HG03354 (cell line): Measurements from ENCODE around the gene RFX1.
A peak's percentile ranks its signal among the peaks of the same experiment; 100 is the strongest.

Experiments used
- ATAC-seq: cut with Tn5 transposase; IDR thresholded peaks from one replicate; pipeline ENCODE4 v1.9.1; 2021; ENCODE audit warnings: mild to moderate bottlenecking; ENCODE audit not compliant: unreplicated experiment, poor library complexity, severe bottlenecking

Gene RFX1

DNA sequence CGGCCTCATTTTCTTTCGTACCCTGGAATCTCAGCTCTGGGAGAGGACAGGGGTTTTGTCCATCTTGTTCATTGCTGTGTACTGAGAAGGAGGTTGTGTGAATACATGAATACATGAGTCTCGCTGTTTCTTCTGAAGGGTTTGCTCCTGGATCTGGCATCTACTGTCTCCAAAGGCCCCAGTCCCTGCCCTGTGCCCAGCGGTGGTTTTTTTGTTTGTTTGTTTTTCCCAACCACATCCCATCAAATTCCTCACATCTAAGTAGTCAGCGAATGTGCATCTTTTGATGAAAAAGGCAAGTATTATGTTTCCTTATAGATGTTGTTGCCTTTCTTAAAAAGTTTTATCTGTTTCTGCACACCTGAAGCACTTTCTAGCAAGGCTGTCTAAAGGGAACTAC, 41.3 kb downstream of the RFX1 start:
- ATAC-seq = no peak

DNA sequence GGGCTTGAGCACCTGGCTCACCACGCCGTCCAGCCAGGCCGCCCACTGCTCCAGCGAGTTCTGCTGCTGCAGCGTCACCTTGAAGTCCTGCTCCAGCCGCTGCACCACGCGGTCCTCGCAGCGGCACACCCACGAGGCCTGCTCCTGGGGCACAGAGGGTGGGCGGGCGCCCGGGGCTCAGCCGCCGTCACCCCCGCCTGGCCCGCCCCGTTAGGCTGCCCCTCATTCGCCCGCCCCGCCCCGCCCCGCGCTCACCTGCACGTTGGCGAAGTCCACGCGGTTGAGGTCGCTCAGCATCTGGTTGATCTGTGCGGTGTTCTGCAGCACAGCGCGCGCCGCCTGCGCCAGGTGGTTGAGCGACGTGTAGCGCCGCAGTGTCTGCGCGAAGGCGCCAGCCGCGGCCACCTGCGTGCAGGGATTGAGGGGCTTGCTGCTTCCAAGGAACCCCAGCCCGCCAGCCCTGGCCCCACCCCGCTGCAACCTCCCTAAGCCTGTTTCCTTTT, 42.5 kb downstream of the RFX1 start:
- ATAC-seq = no peak

DNA sequence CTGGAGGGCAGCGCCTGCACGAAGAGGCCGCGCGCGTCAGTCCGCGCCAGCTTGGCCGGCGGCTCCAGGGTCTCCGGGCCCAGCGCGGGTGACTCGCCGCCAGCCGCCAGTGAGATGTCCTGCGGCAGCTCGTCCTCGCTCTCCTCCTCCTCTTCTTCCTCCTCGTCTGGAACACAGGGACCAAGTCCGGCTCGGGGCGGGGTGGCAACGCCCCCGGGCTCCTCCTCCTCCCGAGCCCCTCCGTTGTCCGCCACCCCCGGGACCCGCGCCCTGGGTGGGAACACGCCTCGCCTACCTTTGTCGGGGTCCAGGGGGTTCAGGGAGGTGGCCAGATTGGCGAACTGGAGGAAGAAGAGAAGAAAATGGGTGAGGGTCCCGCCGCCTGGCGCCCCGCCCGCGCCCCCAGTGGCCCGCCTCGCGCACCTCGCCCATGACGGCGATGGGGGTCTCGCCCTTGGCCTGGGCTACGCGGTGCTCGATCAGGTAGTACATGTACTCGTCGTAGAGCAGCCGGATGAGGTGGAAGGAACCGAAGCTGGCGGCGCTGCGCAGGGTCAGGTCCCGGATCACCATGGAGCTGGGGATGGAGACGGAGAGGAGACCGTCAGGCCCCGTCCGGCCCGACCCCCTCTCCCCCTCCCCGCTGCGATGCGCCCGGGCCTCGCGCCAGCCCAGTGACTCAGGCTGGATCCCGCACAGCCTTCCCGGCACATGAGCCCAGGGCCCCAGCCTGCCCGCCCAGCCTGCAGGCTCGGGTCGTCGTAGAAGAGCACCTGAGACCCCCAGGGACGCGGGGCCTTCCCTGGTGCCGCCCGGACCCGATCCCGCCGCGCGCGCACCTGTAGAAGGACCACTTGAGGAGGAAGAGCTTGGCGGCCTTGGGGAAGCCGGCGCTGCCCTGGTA, 43.2 kb downstream of the RFX1 start:
- ATAC-seq = no peak

DNA sequence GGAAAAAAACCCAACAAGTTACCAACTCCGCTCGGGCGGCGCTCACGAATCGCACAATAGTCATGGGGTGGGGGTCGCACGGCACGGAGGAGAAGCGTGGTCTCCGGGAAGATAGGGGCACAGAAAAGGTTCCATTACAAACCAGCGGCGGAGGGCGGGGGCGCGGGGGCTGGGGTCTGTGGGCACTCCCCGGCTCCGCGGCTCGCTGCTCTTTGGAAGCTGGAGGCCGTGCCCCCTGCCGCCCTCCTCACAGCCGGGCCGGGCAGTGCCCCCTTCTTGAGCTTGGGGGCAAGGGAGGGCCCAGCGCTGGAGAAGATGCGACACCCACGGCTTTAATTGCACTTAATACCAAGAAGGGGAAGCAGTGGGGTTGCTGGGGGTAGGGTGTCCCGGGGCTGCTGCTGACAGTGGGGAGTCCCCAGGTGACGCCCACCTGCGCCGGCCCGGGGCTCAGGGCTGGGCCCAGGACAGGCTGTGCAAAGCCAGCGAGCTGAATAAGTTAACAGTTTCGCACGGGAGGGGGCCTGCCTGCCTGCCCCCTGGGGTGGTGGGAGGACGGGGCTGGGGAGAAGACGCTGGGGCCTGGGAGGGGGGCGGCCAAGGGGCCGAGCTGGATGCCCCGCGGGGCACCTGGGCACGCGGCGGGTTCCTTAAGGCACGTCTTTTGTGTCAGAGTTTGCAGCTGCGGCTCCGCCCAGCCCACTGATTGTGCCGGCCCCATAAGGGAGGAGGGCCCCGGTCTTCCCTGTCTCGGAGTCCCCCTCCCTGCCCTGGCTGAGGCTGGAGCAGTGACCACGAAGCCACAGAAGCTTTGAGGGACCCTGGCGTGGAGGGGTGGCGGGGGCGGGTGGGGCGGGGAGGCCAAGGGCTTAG, 44.1 kb downstream of the RFX1 start:
- no peak for ATAC-seq

GRCh38 chr19:13960863-13961784, 45.0 kb downstream of the RFX1 start:
- ATAC-seq = no peak

GRCh38 chr19:13959962-13960862, 45.9 kb downstream of the RFX1 start:
- ATAC-seq = no peak

GRCh38 chr19:13959141-13959961, 46.8 kb downstream of the RFX1 start:
- no peak for ATAC-seq

- no peak for ATAC-seq
Measured at GRCh38 chr19:13958043-13958442, 48.1 kb downstream of the RFX1 start.

- no peak for ATAC-seq
Measured at GRCh38 chr19:13957051-13957450, 49.1 kb downstream of the RFX1 start.

DNA sequence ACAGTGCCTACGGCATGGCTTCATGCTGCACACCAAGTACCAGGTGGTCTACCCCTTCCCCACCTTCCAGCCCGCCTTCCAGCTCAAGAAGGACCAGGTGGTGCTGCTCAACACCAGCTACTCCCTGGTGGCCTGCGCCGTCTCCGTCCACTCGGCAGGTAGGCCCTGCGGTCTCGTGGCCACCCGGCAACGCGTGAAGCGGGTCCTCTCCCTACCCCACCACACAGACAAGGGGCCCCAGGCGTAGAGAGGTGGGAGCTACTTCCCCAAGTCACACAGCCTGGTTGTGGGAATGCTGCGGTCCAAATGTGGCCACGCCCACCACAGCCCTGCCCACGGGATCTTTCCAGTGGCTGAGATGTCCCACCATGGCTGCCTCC, 49.8 kb downstream of the RFX1 start:
- ATAC-seq = no peak

GRCh38 chr19:13955662-13956364, 50.3 kb downstream of the RFX1 start:
- ATAC-seq = no peak

DNA sequence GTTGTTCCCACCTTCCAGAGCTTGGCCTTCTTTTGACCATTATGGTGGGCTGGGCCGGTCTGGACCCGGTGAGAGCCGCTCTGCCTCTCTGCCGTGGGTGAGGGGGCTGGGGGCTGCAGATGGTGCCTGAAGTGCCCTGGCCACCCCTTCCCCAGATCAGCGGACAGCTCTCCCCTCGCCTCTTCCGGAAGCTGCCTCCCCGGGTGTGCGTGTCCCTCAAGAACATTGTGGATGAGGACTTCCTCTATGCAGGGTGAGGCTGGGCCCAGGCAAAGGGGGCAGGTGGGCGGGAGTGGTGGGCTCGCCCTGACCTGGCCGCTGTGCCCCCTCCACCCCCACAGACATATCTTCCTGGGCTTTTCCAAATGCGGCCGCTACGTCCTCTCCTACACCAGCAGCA, 51.9 kb downstream of the RFX1 start:
- no peak for ATAC-seq

DNA sequence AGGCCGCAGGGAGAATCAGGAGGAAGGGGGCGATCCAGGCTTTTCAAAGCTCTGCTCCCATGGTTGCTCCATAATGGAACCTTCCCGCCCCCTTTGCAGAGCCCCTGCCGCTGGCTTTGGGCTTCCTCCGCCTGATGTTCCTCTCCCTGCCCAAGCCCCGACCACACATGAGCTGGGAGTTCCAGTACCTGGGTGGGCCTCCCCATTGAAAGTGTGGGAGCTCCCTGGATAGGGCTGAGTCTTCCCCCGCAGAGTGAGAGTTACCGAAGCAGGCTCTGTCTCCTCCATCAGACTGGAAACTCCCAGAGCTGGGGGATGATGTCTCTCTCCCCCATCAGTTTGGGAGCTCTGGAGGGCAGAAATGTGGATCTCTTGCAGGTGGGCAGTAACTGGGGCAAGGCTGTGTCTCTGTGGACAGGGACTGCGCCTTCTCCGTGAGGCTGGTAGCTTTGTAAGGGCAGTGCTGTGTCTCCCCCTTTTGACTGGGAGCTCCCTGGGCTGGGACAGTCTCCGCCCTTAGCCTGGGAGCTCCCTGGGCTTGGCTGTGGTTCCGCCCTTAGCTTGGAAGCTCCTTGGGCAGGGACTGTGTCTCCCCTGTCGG, 53.1 kb downstream of the RFX1 start:
- no peak for ATAC-seq

GRCh38 chr19:13952154-13952930, 53.8 kb downstream of the RFX1 start, which contains the start of gene DCAF15:
Gene DCAF15 (plus strand): TSS chr19:13952509. CDS start chr19:13952513, 4 bp downstream.
- peak; percentile 97 for ATAC-seq

GRCh38 chr19:13951799-13952153, 54.3 kb downstream of the RFX1 start:
- ATAC-seq = peak; percentile 1

DNA sequence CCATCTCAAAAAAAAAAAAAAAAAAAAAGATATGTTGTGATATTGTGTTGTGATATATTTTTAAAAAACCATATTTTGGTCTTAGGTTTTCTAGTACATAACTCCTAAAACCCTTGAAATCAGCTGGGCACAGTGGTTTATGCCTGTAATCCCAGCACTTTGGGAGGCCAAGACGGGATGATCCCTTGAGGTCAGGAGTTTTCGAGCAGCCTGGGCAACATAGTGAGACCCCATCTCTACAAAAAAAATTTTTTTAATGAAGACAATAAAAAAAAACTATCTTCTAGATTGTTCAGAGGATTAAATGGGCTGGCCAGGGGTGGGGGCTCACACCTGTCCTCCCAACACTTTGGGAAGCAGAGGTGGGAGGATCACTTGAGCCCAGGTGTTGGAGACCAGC, 55.1 kb downstream of the RFX1 start:
- no peak for ATAC-seq
